GM19468 (cell line): Measurements from ENCODE around the gene PARVG.

ENCODE experiments used
- ATAC-seq: cut with Tn5 transposase; IDR thresholded peaks from one replicate; pipeline ENCODE4 v1.9.1; 2021; ENCODE audit warnings: mild to moderate bottlenecking, moderate library complexity, moderate number of reproducible peaks; ENCODE audit not compliant: unreplicated experiment; ENCODE audit errors: extremely low read depth

PARVG gene

GRCh38 chr22:44179196-44179988, 1.3 kb upstream of the PARVG start:
- no peak for ATAC-seq

- ATAC-seq: no peak
Observed at GRCh38 chr22:44179989-44180705, 578 bp upstream of the PARVG start.

DNA sequence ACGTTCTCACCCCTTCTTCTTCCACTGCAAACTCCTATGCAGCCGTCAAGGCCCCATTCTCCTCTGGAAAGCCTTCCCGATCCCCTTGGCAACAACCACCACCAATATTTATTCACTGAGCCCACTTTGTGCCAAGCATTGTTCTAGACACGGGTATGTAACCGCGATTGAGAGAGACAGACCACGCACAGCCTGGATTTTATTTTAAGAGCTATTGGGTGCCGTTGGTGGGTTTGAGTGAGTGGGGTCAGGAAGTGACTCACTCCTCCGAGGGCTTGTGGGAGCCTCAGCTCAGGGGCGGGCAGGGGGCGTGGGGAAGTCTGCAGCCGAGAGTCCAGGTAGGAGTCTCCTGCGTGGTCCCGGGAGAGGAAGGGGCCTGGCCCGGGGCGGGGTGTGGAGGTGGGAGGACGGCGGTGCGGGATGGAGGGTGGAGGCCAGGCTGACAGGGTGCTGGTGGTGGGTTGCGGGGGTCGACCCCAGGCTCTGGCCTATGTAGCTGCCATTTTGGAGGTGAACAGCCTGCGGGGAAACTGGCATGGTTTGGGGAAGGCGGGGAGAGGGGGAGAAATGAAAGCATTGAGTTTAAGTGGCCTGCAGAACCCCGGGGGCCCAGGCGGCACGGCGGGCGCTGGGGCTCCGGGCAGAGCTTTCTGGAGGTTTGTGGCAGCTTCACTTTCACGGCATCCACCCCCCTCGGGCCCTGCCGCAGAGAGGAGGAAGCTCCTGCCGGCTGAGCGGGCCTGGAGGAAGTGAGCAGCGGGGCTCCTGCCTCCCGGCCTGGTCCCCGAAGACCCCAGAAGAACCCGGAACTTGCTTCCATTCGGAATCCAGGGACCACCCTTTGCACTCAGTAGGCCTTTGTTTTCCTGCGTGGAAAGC, 547 bp downstream of the PARVG start:
- ATAC-seq: no peak

GRCh38 chr22:44181912-44182587, 1.3 kb downstream of the PARVG start:
- ATAC-seq: no peak

GRCh38 chr22:44182588-44183286, 2.0 kb downstream of the PARVG start:
- no peak for ATAC-seq

DNA sequence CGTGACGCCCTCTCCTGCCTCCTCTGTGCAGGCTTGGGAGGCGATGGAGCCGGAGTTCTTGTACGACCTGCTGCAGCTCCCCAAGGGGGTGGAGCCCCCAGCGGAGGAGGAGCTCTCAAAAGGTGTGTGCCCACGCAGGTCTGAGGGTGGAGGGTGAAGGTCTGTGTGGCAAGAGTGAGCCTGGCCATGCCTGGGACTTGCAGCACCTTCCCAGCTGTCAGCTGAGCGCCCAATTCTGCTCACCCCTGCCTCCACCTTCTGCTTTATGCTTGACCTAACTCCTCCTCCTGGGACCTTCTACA, 2.5 kb downstream of the PARVG start:
- ATAC-seq: no peak

DNA sequence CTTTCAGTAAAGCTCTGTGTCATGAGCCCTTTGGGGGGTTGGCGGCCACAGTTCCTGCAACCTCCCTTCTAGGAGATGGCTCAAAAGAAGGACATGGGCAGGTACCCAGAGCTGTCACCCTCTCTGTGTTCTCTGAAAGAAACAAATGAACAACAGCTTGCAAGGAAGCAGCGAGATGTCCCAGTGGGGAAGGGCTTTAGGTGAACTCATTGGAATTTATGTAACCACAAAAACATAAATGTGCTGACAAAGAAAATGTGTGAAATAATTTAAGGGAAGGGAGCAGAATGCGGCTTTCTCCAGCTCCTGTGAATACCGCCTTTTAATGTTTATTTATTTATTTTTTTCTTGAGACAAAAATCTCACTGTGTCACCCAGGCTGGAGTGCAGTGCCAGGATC, 3.3 kb downstream of the PARVG start:
- no peak for ATAC-seq

GRCh38 chr22:44185237-44186120, 4.8 kb downstream of the PARVG start:
- ATAC-seq: no peak

- no peak for ATAC-seq
Observed at GRCh38 chr22:44186121-44186510, 5.4 kb downstream of the PARVG start.

DNA sequence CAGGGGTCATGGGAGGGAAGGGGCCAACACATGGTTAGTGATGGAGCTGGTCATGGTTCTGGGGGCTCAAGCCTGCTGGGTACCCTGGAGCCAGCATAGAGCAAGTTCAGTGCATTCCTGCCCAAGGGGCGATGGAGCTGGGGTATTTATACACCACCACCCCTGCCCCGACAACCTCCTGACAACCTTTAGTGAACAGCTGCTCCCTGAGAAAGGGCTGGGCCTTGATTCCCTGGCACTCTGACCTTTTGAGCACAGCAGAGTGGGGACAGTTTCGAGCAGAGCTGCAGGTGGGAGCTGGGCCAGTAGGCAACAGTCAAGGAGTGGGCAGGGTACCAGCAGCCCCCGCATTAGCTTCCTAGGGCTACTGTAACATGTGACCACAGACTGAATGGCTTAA, 6.0 kb downstream of the PARVG start:
- ATAC-seq: no peak

DNA sequence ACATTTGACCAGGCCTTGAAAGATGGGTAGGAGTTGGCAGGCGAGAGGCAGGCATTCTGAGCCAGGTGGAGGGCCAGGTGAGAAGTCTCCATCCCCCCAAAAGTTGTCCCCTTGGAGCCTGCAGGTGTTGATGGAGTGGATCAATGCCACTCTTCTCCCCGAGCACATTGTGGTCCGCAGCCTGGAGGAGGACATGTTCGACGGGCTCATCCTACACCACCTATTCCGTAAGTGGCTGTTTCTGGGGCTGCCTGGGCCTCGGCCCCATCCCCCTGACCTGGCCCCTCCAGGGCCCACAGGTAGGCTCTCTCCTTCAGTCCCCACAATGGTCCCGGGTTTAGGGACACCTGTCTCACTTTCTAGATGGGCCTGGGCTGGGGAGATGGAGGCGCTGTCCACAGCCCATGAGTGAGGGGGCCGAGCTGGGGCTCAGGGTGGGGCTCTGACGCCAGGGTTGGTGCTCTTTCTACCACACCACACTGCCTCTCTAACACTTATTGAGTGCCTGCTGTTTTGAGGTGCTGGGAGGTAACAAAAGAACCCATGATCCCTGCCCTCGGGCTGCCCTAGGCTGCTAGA, 7.0 kb downstream of the PARVG start:
- no peak for ATAC-seq

DNA sequence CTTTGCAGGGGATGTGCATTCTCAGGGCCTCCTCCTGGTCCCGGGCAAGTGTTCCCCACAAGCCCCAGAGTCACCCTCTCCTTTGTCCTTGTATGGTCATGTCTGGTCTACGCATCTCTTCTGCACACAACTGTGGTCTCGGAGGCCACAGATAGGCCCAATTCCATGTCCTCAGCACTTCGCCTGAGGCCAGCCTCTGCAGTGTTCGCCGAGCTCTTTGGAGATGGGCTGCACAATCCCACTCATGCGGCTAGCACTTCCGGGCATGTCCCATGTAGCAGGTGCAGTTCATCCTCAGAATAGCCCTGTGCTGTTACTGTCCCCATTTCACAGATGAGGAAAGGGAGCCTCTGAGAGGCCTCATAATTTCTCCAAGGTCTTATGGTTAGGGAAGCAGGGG, 7.6 kb downstream of the PARVG start:
- ATAC-seq: no peak

DNA sequence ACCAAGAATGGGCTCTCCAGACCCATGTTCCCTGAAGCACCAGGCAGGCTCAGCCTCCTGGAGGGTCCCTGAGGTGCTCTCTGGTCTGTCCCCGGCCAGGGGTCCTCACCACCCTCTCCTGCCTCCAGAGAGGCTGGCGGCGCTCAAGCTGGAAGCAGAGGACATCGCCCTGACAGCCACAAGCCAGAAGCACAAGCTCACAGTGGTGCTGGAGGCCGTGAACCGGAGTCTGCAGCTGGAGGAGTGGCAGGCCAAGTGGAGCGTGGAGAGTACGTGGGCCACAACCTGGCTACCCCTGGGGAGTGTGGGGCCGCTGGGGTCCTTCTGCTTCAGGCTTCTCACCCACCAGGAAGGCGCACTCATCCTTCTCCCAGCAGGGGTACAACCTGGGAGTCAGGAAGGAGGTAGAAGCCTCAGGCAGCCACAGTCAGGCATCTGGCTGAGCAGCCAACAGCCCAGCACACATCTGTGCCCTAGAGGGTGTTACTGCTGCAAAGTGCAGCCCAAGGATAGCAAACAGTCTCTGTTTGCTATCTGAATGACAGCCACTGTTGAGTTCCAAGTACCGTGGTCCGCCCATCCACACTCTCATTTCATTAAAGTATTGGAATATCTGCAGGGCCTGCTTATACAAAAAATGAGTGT, 8.4 kb downstream of the PARVG start:
- ATAC-seq: no peak

DNA sequence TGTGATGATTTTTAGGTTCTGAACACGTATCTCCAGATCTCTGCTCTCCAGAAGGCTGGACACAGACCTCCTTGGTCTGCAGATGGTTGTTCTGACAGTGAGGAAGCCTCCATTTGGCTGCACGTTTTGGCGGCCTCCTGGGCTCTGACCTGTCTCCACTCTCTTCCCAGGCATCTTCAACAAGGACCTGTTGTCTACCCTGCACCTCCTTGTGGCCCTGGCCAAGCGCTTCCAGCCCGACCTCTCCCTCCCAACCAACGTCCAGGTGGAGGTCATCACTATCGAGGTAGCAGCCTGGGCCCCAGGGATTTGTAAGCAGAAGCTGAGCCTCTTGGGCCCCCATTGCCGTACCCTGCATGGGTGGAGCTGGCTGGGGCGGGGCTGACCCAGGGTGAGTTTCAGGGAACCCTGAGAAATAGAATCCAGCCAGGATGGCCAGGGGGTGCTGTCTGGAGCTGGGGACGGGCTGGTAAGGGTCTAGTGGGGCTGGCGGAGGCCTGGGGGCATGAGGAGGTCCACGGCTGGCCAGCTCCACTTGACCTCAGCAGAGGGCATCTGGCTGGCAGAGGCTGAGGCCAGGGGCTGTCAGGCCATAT, 9.8 kb downstream of the PARVG start:
- no peak for ATAC-seq

GRCh38 chr22:44191036-44191454, 10.3 kb downstream of the PARVG start:
- no peak for ATAC-seq

- ATAC-seq: no peak
Observed at GRCh38 chr22:44192098-44192815, 11.5 kb downstream of the PARVG start.
